NCI-H69 (cell line): ENCODE measurements around the gene ELL.

Experiments used
- DNase-seq: peaks from one replicate; lab custom pipeline; 2025; lab: John Stamatoyannopoulos, UW

Gene ELL

GRCh38 chr19:18488838-18489626, 32.8 kb downstream of the ELL start:
- DNase-seq = peak; percentile 67

- no peak for DNase-seq
Measured at GRCh38 chr19:18488403-18488723, 33.5 kb downstream of the ELL start.

- peak; percentile 34 for DNase-seq
Measured at GRCh38 chr19:18487576-18488402, 34.1 kb downstream of the ELL start.

GRCh38 chr19:18486746-18487145, 35.1 kb downstream of the ELL start:
- no peak for DNase-seq

GRCh38 chr19:18484992-18485391, 36.9 kb downstream of the ELL start:
- no peak for DNase-seq

GRCh38 chr19:18483119-18483890, 38.6 kb downstream of the ELL start:
- DNase-seq = peak; percentile 90

GRCh38 chr19:18481505-18482222, 40.2 kb downstream of the ELL start:
- peak; percentile 25 for DNase-seq

GRCh38 chr19:18480006-18480691, 41.7 kb downstream of the ELL start:
- DNase-seq = peak; percentile 85

- peak; percentile 86 for DNase-seq
Measured at GRCh38 chr19:18478545-18479311, 43.1 kb downstream of the ELL start.

GRCh38 chr19:18477974-18478373, 43.9 kb downstream of the ELL start:
- peak; percentile 33 for DNase-seq

- DNase-seq = no peak
Measured at GRCh38 chr19:18477042-18477779, 44.7 kb downstream of the ELL start.

- DNase-seq = no peak
Measured at GRCh38 chr19:18476507-18477041, 45.3 kb downstream of the ELL start.

GRCh38 chr19:18475762-18476331, 46.0 kb downstream of the ELL start:
- no peak for DNase-seq

- no peak for DNase-seq
Measured at GRCh38 chr19:18475004-18475453, 46.8 kb downstream of the ELL start.

- DNase-seq = no peak
Measured at GRCh38 chr19:18474366-18474887, 47.4 kb downstream of the ELL start.

GRCh38 chr19:18473706-18474087, 48.2 kb downstream of the ELL start:
- DNase-seq = no peak

GRCh38 chr19:18473003-18473705, 48.7 kb downstream of the ELL start:
- DNase-seq = no peak

GRCh38 chr19:18470787-18471186, 51.1 kb downstream of the ELL start:
- DNase-seq = no peak
